Choroid plexus epithelial cell (primary cell): ENCODE data around the gene ARFGAP1.
"Not testable (repeated sequence)": the region's sequence is repeated elsewhere in the genome, so short reads cannot be mapped to it uniquely, and the experiment has no call there.

Experiments used
- DNase-seq: peaks from one replicate; pipeline ENCODE4 v3.0.0-alpha.2; 2010; ENCODE audit warnings: low read depth
- H3K4me3 ChIP-seq: 2 replicates; pipeline ENCODE4 v1.5.1; 2011; ENCODE audit warnings: low read depth, mild to moderate bottlenecking, control low read depth, low read length, moderate library complexity
- TF ChIP-seq, protein P1 (sequence below): conservative IDR thresholded peaks from 2 replicates; pipeline ENCODE4 v1.5.1; 2011; ENCODE audit warnings: low read depth, mild to moderate bottlenecking, control low read depth, inconsistent platforms, low read length, moderate library complexity

ARFGAP1 gene

DNA sequence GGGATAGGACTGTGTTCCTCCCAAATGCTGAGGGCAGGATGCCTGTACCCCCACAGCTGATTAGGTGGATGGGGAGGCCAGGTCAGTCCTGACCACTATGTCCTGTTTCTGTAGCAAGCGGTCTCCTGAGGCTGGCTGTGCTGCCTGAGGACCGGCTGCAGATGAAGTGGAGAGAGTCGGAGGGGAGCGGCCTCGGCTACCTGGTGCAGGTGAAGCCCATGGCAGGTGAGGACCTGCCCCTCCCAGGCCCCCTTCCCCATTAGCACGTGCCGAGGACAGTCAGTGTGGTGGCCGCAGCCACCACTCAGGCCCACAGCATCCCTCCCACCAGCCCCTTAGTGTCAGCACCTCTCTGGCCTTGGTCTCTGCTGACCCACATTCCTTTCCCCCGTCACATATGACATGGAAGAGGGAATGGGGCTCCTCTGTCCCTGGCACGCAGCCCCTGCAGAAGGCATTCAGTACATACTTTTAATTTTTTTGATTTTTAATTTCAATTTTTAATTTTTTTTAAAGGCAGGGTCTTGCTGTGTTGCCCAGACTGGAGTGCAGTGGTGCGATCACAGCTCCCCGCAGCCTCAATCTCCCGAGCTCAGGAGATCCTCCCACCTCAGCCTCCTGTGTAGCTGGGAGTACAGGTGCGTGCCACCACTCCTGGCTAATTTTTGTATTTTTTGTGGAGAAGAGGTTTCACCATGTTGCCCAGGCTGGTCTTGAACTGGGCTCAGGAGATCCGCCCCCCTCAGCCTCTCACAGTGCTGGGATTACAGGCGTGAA lies 25.4 kb downstream of the ARFGAP1 start:
- TF ChIP-seq, protein P1, sequence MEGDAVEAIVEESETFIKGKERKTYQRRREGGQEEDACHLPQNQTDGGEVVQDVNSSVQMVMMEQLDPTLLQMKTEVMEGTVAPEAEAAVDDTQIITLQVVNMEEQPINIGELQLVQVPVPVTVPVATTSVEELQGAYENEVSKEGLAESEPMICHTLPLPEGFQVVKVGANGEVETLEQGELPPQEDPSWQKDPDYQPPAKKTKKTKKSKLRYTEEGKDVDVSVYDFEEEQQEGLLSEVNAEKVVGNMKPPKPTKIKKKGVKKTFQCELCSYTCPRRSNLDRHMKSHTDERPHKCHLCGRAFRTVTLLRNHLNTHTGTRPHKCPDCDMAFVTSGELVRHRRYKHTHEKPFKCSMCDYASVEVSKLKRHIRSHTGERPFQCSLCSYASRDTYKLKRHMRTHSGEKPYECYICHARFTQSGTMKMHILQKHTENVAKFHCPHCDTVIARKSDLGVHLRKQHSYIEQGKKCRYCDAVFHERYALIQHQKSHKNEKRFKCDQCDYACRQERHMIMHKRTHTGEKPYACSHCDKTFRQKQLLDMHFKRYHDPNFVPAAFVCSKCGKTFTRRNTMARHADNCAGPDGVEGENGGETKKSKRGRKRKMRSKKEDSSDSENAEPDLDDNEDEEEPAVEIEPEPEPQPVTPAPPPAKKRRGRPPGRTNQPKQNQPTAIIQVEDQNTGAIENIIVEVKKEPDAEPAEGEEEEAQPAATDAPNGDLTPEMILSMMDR: no peak
- H3K4me3 ChIP-seq: no peak overlapping the region
- no peak for DNase-seq

DNA sequence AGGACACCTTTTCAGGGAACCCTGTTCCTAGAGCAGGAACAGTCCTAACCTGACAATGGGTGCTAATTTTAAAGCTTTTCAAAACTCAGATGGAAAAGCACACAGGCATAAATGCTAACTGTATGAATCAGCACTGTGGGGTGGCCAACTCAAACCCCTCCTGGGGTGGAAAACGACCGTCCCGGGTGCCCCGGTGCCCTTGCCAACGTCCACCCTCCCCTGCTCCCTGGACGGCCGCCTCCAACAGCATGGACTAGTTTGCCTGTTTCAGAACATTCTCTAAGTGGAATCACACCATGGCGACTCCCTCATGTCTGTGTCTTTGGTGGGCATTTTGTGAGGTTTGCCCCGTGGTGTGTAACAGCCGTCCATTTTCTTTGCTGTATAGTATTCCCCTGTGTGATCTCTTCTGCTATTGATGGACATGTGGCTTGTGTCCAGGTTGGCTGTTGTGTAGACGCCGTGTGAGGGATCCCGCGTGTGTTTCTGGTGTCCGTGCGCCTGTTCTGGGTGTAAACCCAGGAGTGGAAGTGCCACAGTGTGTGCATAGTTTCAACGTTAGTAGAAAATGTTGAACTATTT lies 26.2 kb downstream of the ARFGAP1 start:
- no peak overlapping the region for H3K4me3 ChIP-seq
- DNase-seq: no peak
- TF ChIP-seq, protein P1: no peak

DNA sequence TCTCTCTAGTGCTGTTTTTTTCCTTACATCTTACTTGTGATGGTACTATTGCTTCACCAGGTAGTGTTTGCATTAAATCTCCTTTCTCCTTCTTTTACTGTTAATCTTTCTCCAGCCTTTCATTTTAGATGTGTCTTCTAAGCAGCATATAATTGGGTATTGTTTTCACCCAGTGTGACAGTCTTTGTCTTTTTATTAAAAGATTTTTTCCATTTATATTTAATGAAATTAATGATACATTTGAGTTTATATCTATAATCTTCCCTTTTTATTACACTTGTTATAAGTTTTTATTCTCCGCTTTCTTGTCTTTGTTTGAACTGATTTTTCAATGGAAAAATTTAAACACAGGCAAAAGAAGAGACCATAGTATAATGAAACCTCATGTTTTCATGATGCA lies 29.1 kb downstream of the ARFGAP1 start:
- DNase-seq: no peak
- TF ChIP-seq, protein P1: no peak
- H3K4me3 ChIP-seq: no peak overlapping the region

DNA sequence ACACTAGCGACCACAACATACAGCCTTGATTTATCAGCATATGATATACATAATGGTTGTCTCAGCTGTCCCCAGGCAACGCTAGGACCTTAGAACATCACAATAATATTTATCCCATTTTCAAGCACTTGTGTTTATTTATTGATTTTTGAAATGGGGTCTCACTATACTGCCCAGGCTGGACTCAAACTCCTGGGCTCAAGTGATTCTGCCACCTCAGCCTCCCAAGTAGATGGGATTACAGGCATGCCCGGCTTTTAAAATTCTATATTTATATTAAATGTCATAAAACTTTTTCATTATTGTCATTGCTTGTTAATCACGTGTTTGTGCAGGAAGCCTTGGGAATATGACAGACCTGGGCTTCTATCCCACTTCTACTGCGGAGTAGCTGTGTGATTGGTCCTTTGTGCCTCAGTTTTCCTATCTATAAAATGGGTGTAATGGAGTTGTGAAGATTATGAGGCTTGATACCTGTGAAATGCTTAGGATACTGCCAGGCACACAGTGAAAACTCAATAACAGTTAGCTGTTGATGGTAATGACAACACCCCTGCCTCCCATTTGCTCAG lies 30.6 kb downstream of the ARFGAP1 start:
- TF ChIP-seq, protein P1: no peak
- DNase-seq: no peak
- no peak overlapping the region for H3K4me3 ChIP-seq

DNA sequence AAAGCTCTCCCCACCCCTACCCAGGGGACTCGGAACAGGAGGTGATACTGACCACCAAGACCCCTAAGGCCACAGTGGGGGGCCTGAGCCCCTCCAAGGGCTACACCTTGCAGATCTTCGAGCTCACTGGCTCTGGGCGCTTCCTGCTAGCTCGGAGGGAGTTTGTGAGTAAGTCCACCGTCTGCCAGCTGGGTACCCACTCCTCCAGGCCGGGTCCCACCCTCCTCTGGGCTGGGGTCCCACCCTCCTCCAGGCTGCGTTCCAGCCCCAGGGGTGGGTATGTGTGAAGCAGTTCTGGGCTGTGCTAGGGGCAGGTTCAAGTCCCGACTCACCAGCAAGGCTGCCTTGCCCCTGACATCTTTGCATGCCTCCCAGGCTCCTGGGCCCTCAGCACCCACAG lies 32.8 kb downstream of the ARFGAP1 start:
- no peak for DNase-seq
- TF ChIP-seq, protein P1: no peak
- no peak overlapping the region for H3K4me3 ChIP-seq

DNA sequence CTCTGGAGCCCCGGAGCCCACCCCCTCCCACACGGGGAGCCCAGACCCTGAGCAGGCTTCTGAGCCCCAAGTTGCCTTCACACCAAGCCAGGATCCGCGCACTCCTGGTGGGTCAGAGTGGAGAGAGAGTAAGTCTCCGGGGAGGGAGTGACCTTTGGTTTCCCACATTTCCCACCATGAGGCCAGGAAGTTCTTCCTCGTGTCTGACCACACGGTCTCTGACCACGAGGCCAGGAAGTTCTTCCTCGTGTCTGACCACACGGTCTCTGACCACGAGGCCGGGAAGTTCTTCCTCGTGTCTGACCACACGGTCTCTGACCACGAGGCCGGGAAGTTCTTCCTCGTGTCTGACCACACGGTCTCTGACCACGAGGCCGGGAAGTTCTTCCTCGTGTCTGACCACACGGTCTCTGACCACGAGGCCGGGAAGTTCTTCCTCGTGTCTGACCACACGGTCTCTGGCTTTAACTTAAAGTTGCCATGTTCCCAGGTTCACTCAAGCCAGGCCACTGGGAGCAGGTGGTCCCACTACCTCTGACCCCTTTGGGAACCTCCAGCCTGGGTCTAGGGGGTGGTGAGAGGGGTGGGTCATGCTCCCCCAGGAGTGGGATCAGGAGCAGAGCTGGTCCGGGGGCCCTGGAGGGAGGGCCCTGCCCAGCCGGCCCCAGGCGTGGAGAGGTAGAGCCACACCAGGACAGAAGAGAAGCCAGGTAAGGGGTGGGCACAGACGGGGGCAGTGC lies 33.5 kb downstream of the ARFGAP1 start:
- not testable (repeated sequence) for DNase-seq, H3K4me3 ChIP-seq
